Measurements from ENCODE around the gene GRK5.

GRK5 gene

GRCh38 chr10:119404719-119405519 is 197.5 kb downstream of the GRK5 start:
- no peak overlapping the region for H3K9ac ChIP-seq (ENCODE audit: low read length)
- no peaks in the 10 kb centered on the region for H3K9me3 ChIP-seq (ENCODE audit: control insufficient read depth, low read depth, low read length)
- no peak overlapping the region for H3K27ac ChIP-seq (ENCODE audit: low read length)
- no peaks in the 10 kb centered on the region for H3K36me3 ChIP-seq (ENCODE audit: control insufficient read depth, low read depth, low read length)
- H3K4me3 ChIP-seq (ENCODE audit: low read length): no peak overlapping the region
- H3K27me3 ChIP-seq (ENCODE audit: control insufficient read depth, insufficient read depth, low read length): no peaks in the 10 kb centered on the region
- H3K4me1 ChIP-seq (ENCODE audit: control insufficient read depth, low read depth, low read length): no peaks in the 10 kb centered on the region

- Histone ChIP-seq H3K27me3 (ENCODE audit: control insufficient read depth, insufficient read depth, low read length) (no peaks in the 10 kb centered on the region), H3K9me3 (ENCODE audit: control insufficient read depth, low read depth, low read length) (no peaks in the 10 kb centered on the region), H3K27ac (ENCODE audit: low read length) (no peak overlapping the region), H3K4me3 (ENCODE audit: low read length) (no peak overlapping the region), H3K4me1 (ENCODE audit: control insufficient read depth, low read depth, low read length) (no peaks in the 10 kb centered on the region), H3K36me3 (ENCODE audit: control insufficient read depth, low read depth, low read length) (no peaks in the 10 kb centered on the region), H3K9ac (ENCODE audit: low read length) (no peak overlapping the region)
Measured at GRCh38 chr10:119405520-119405807, 198.1 kb downstream of the GRK5 start.

GRCh38 chr10:119406137-119406536 is 198.8 kb downstream of the GRK5 start:
- no peak overlapping the region for H3K27ac ChIP-seq (ENCODE audit: low read length)

GRCh38 chr10:119406601-119407253 is 199.4 kb downstream of the GRK5 start:
- no peak overlapping the region for H3K27ac ChIP-seq (ENCODE audit: low read length)
- no peaks in the 10 kb centered on the region for H3K36me3 ChIP-seq (ENCODE audit: control insufficient read depth, low read depth, low read length)

More at GRCh38 chr10:119406137-119406536, 198.8 kb downstream of the GRK5 start:
- Histone ChIP-seq H3K9me3 (ENCODE audit: control insufficient read depth, low read depth, low read length) (no peaks in the 10 kb centered on the region), H3K27me3 (ENCODE audit: control insufficient read depth, insufficient read depth, low read length) (no peaks in the 10 kb centered on the region), H3K9ac (ENCODE audit: low read length) (no peak overlapping the region), H3K4me3 (ENCODE audit: low read length) (no peak overlapping the region), H3K4me1 (ENCODE audit: control insufficient read depth, low read depth, low read length) (no peaks in the 10 kb centered on the region), H3K36me3 (ENCODE audit: control insufficient read depth, low read depth, low read length) (no peaks in the 10 kb centered on the region)

GRCh38 chr10:119407254-119407777 is 199.9 kb downstream of the GRK5 start:
- H3K27me3 ChIP-seq (ENCODE audit: control insufficient read depth, insufficient read depth, low read length): no peaks in the 10 kb centered on the region
- H3K4me1 ChIP-seq (ENCODE audit: control insufficient read depth, low read depth, low read length): no peaks in the 10 kb centered on the region
- no peaks in the 10 kb centered on the region for H3K36me3 ChIP-seq (ENCODE audit: control insufficient read depth, low read depth, low read length)
- H3K9ac ChIP-seq (ENCODE audit: low read length): no peak overlapping the region
- H3K4me3 ChIP-seq (ENCODE audit: low read length): no peak overlapping the region
- H3K9me3 ChIP-seq (ENCODE audit: control insufficient read depth, low read depth, low read length): no peaks in the 10 kb centered on the region
- no peak overlapping the region for H3K27ac ChIP-seq (ENCODE audit: low read length)

More at GRCh38 chr10:119406601-119407253, 199.4 kb downstream of the GRK5 start:
- H3K27me3 ChIP-seq (ENCODE audit: control insufficient read depth, insufficient read depth, low read length): no peaks in the 10 kb centered on the region
- no peaks in the 10 kb centered on the region for H3K9me3 ChIP-seq (ENCODE audit: control insufficient read depth, low read depth, low read length)
- H3K4me3 ChIP-seq (ENCODE audit: low read length): no peak overlapping the region
- no peak overlapping the region for H3K9ac ChIP-seq (ENCODE audit: low read length)
- H3K4me1 ChIP-seq (ENCODE audit: control insufficient read depth, low read depth, low read length): no peaks in the 10 kb centered on the region

- H3K9ac ChIP-seq (ENCODE audit: low read length): no peak overlapping the region
Measured at GRCh38 chr10:119408072-119408471, 200.7 kb downstream of the GRK5 start.

GRCh38 chr10:119408969-119409371 is 201.6 kb downstream of the GRK5 start:
- no peak overlapping the region for H3K9ac ChIP-seq (ENCODE audit: low read length)
- no peaks in the 10 kb centered on the region for H3K9me3 ChIP-seq (ENCODE audit: control insufficient read depth, low read depth, low read length)
- no peaks in the 10 kb centered on the region for H3K27me3 ChIP-seq (ENCODE audit: control insufficient read depth, insufficient read depth, low read length)
- H3K4me3 ChIP-seq (ENCODE audit: low read length): no peak overlapping the region
- no peaks in the 10 kb centered on the region for H3K4me1 ChIP-seq (ENCODE audit: control insufficient read depth, low read depth, low read length)
- H3K27ac ChIP-seq (ENCODE audit: low read length): no peak overlapping the region
- no peaks in the 10 kb centered on the region for H3K36me3 ChIP-seq (ENCODE audit: control insufficient read depth, low read depth, low read length)

More at GRCh38 chr10:119408072-119408471, 200.7 kb downstream of the GRK5 start:
- Histone ChIP-seq H3K4me1 (ENCODE audit: control insufficient read depth, low read depth, low read length) (no peaks in the 10 kb centered on the region), H3K27me3 (ENCODE audit: control insufficient read depth, insufficient read depth, low read length) (no peaks in the 10 kb centered on the region), H3K4me3 (ENCODE audit: low read length) (no peak overlapping the region), H3K27ac (ENCODE audit: low read length) (no peak overlapping the region), H3K36me3 (ENCODE audit: control insufficient read depth, low read depth, low read length) (no peaks in the 10 kb centered on the region), H3K9me3 (ENCODE audit: control insufficient read depth, low read depth, low read length) (no peaks in the 10 kb centered on the region)

- H3K9ac ChIP-seq (ENCODE audit: low read length): no peak overlapping the region
Measured at GRCh38 chr10:119409385-119409784, 202.0 kb downstream of the GRK5 start.

GRCh38 chr10:119409906-119410305 is 202.5 kb downstream of the GRK5 start:
- Histone ChIP-seq H3K27ac (ENCODE audit: low read length) (no peak overlapping the region), H3K9ac (ENCODE audit: low read length) (no peak overlapping the region), H3K4me1 (ENCODE audit: control insufficient read depth, low read depth, low read length) (no peaks in the 10 kb centered on the region), H3K9me3 (ENCODE audit: control insufficient read depth, low read depth, low read length) (no peaks in the 10 kb centered on the region), H3K36me3 (ENCODE audit: control insufficient read depth, low read depth, low read length) (no peaks in the 10 kb centered on the region), H3K27me3 (ENCODE audit: control insufficient read depth, insufficient read depth, low read length) (no peaks in the 10 kb centered on the region), H3K4me3 (ENCODE audit: low read length) (no peak overlapping the region)

More at GRCh38 chr10:119409385-119409784, 202.0 kb downstream of the GRK5 start:
- H3K4me1 ChIP-seq (ENCODE audit: control insufficient read depth, low read depth, low read length): no peaks in the 10 kb centered on the region
- H3K9me3 ChIP-seq (ENCODE audit: control insufficient read depth, low read depth, low read length): no peaks in the 10 kb centered on the region
- H3K4me3 ChIP-seq (ENCODE audit: low read length): no peak overlapping the region
- no peaks in the 10 kb centered on the region for H3K36me3 ChIP-seq (ENCODE audit: control insufficient read depth, low read depth, low read length)
- no peaks in the 10 kb centered on the region for H3K27me3 ChIP-seq (ENCODE audit: control insufficient read depth, insufficient read depth, low read length)
- no peak overlapping the region for H3K27ac ChIP-seq (ENCODE audit: low read length)

- Histone ChIP-seq H3K27me3 (ENCODE audit: control insufficient read depth, insufficient read depth, low read length) (no peaks in the 10 kb centered on the region), H3K4me3 (ENCODE audit: low read length) (no peak overlapping the region), H3K9me3 (ENCODE audit: control insufficient read depth, low read depth, low read length) (no peaks in the 10 kb centered on the region), H3K36me3 (ENCODE audit: control insufficient read depth, low read depth, low read length) (no peaks in the 10 kb centered on the region), H3K9ac (ENCODE audit: low read length) (no peak overlapping the region), H3K27ac (ENCODE audit: low read length) (no peak overlapping the region), H3K4me1 (ENCODE audit: control insufficient read depth, low read depth, low read length) (no peaks in the 10 kb centered on the region)
Measured at GRCh38 chr10:119410361-119411116, 203.2 kb downstream of the GRK5 start.

GRCh38 chr10:119412244-119413092 is 205.1 kb downstream of the GRK5 start:
- Histone ChIP-seq H3K27me3 (ENCODE audit: control insufficient read depth, insufficient read depth, low read length) (no peaks in the 10 kb centered on the region), H3K36me3 (ENCODE audit: control insufficient read depth, low read depth, low read length) (no peaks in the 10 kb centered on the region), H3K4me1 (ENCODE audit: control insufficient read depth, low read depth, low read length) (no peaks in the 10 kb centered on the region), H3K9me3 (ENCODE audit: control insufficient read depth, low read depth, low read length) (no peaks in the 10 kb centered on the region), H3K27ac (ENCODE audit: low read length) (no peak overlapping the region), H3K4me3 (ENCODE audit: low read length) (no peak overlapping the region), H3K9ac (ENCODE audit: low read length) (no peak overlapping the region)
